GM21526 (cell line): Measurements from ENCODE around the gene SLC6A3.
"Not testable (repeated sequence)": the region's sequence is repeated elsewhere in the genome, so short reads cannot be mapped to it uniquely, and the experiment has no call there.

Experiments used
- ATAC-seq: cut with Tn5 transposase; IDR thresholded peaks from one replicate; pipeline ENCODE4 v1.9.1; 2021; ENCODE audit warnings: moderate library complexity; ENCODE audit not compliant: unreplicated experiment, low FRiP score

Gene SLC6A3

GRCh38 chr5:1478271-1479035 is 33.2 kb upstream of the SLC6A3 start:
- ATAC-seq, result no peak

- ATAC-seq, result no peak
Measured at GRCh38 chr5:1477341-1477740, 32.1 kb upstream of the SLC6A3 start.

DNA sequence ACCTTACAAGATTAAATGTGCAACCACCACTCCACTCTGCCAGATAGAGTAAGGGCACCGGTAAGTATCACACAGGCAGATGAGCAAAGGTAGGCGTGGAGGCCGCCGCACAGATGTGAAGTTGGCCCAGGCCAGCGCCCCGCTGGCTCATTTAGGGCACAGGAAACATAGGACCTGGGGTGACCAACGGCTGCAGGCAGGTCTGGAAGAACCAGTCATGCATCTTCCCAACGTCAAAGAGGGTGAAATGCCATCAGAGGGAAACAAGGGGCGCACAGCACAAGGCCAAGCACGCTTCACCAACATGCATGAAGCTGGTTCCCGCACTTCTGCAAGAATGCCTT is 31.7 kb upstream of the SLC6A3 start:
- no peak for ATAC-seq

DNA sequence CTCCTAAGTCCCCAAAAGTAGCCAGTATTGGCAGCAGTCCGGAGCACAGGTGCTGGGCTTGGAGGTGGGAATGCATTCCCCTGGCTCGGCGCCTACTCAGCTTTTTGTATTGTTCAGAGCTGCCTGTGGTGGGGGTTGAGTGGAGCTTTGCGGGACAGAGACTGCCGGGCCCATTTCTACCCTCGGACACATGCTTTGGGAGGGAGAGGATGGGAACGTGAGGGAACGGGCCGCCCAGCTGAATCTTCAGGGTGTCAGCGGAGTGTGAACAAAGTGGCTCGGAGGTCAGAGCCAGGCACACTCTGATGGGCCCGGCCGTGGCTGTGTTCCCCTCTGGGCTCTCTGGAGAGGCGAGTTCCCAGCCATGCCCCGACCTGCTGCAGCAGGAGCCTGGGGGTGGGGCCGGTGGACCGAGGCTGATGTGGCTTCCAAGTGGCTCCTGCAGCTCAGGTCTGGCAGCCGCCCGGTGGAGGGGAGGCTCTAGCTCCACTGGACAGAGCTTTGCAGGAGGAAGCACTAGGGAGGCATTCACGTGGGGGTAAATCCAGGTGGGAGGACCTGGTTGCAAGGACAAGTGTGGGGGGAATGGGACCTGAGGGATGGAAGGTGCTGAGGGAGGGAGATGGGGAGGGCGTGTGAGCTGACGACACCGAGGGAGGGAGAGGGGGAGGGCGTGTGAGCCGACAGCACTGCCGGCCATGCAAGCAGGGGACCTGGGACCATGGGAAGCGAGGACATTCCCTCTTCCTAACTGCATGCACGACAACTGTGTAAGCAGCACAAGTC is 31.1 kb upstream of the SLC6A3 start:
- ATAC-seq, result no peak

GRCh38 chr5:1475544-1475900 is 30.3 kb upstream of the SLC6A3 start:
- not testable (repeated sequence) for ATAC-seq

DNA sequence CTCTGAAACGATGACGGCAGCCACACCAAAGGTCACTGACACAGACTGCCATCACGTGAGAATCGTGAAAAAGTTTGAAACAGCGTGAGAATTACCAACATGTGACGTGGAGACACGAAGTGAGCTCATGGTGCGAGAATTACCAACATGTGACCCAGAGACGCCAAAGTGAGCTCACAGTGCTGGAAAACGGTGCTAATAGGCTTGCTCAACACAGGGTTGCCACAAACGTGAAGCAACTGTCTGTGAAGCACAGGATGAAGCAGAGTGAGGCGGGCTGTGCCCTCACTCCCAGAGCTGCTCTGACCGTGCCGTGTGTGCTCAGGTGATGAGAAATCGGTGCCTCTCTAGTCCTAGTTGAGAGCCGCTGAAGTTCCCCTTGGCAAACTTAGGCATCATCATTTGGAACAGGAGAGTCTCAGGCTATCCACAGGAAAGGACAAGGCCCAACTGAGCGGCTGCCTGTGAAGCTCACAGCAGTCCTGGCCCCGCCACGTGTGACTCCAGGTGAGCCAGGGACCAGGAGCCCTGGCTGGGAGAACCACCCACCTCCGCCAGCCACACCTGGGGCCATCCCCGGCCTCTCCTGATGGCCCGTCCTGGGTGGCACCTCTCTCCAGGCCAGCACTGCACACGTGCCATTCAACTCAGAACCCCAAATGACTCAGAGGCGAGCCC is 29.8 kb upstream of the SLC6A3 start:
- no peak for ATAC-seq

- ATAC-seq, result no peak
Measured at GRCh38 chr5:1474183-1474839, 29.1 kb upstream of the SLC6A3 start.

DNA sequence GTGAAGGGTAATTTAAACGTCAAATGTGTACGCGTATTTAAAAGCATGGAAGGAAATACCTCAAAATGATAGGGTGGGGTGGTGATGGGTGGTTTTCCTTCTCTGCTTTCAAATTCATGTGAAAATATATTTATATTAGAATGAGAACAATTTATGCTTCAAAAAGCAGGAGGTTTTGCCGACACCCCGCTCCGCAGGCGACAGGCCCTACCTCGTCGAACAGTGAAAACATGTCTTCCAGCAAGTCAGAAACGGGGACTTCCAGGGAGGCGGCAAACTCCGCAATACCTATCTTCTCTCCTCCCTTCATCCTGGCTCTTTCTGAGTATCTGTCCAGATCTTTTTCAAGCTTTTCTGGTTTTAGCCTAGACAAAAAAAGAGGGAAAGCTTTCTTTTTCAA is 28.5 kb upstream of the SLC6A3 start:
- no peak for ATAC-seq

GRCh38 chr5:1472964-1473628 is 27.9 kb upstream of the SLC6A3 start:
- ATAC-seq, result no peak

DNA sequence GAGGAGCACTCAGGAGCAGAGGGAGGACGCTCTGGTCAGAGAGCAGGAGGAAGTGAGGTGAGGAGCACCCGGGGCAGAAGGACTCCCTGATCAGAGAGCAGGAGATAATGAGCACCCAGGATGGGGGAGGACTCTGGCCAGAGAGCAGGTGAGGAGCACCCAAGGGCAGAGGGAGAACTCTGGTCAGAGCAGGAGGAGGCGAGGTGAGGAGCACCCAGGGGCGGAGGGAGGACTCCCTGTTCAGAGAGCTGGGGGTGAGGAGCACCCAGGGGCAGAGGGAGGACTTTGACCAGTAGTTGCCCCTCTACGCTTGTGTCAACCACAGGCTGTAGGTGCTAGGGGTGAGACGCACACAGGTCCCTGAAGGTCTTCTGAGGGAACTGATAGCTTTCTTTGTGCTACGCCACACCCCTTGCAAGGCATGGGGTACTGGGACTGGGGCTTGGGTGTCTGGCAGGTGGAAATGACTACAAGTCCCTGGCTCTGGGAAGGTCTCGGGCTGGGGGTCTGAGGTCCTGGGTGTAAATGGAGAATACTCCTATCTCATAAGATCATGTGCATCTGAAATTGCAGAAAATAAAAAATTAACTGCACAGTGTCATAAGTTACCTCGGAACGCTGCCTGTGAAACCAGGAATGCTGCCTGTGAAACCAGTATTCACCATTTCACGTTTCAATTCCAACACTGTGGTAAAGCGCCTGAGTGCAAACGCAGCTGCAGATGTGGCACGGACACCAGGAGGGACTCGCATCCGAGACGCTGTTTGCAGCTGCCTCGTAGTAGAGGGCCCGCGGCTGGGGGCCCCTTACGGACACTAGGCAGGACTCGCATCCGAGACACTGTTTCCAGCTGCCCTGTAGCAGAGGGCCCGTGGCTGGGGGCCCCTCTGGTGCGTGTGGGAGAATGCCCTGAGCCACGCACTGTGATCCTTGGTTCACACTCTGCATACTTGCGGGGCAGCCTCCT is 27.0 kb upstream of the SLC6A3 start:
- no peak for ATAC-seq

- no peak for ATAC-seq
Measured at GRCh38 chr5:1471240-1471853, 26.1 kb upstream of the SLC6A3 start.

GRCh38 chr5:1470762-1471211 is 25.5 kb upstream of the SLC6A3 start:
- no peak for ATAC-seq

DNA sequence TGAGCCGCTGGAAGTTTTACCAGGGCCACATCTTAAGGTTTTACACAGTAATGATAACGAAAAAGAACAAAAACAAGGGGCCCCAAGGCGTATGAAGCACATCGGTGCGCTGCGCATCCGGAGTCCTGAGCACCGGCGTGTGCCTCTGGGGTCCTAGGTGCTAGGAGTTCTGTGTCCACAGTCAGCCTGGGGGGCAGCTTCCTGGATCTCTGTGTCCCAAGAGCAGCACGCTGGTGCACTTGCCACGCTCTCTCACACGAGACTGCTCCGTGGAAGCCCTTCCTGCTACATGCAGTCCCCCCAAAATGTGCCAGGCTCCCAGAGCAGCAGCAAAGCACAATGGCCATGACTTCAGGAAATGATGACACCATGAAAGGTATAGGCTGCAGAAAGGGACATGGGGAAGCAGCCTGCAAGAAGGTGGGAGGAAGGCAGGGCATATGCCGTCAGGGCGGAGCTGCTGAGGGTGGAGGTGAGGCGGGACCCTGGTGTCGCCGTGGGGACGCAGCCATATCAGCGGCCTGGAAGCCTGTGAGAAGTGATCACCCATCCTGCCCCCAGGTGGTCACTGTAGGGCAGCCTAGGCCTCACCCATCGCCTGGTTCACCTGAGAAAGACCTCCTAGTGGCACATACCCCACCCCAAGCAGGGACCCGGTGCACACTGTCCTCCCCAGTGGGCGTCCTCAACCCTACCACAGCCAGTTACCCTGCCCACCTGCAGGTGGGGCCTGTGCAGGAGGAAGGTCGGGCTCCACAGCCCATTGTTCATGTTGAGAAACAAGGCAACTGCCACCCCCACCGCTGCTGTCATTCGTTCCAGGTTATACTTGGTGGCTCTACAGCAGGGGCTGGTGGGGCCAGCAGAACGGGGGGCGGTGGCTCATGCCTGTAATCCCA is 23.6 kb upstream of the SLC6A3 start:
- no peak for ATAC-seq

DNA sequence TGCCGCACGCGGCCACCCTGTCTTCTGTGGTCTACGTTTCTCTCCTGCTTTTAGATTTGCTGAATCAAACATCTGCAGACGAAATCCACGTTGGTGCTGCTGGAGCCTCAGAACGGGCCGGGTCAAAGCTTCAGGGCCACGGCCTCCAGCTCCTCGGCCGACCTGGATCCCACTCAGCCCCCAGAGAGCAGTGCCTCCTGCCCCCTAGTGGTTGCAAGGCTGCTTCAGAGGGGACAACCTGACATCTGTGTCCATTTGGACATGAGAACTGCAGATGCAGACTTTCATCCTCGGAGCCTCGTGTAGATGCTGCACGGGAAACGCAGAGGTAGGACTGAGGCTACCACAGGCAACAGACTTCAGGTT is 23.0 kb upstream of the SLC6A3 start:
- no peak for ATAC-seq

DNA sequence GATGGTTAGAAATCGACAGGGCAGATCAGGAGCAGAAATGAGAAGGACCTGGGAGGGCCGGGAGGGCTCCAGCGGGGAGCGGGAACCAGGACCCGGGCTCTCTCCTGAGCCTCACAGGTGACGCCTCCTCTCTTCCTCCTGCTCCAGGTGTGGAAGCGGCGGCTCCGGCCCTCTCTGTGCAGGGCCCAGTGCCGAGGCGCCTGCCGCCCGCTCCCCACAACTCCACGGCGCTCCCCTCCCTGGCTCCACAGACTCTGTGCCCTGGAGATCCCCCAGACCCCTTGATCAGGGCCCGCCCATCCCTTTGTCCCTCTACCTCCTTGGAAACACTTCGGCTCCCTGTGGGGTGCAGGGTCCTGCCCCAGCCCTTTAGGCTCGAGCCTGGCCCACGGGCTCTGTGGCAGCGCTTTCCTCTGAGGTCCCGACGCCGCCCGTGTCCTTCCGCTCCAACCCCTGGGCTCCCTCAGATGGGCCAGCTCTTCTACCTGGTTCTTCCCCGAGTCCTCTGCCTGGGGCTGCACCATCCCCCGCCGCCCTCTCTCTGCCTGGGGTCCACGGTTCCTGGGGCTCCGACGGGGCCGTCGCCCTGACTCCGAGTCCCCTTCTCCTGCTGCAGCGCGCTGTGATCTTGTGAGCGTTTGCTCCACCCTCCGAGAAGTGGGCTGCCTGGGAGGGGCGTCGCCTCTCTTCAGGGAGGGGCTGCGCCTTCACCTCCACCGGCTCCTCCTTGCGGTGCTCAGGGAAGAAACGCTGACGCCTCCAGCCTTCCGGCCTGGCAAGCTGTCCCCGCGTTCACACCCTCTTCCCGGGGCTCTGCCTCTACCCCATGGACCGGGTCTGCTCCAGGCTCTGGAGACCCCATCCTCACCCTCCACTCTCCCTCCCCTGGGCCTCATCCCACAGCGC is 22.4 kb upstream of the SLC6A3 start:
- ATAC-seq, result no peak

GRCh38 chr5:1466631-1467265 is 21.5 kb upstream of the SLC6A3 start:
- ATAC-seq, result no peak
